K562 (cell line): ENCODE data around the gene SLC40A1. TPM values are rescaled to one million over a fixed set of nuclear protein-coding genes. Genes with fewer than 3 reads are reported as not detected.

Experiments
- ATAC-seq: fragments of 200-7000 bp; cut with Tn5 transposase; 3 replicates; pipeline ENCODE4 v1.9.1; 2020; ENCODE audit warnings: moderate library complexity
- BruUV-seq: library from RNA; stranded (reverse); fragments of 400-500 nt; replicated peaks from 2 replicates; lab custom pipeline; 2021; lab: Mats Ljungman, UMichigan
- CTCF ChIA-PET: fragments of 300-600 bp; formaldehyde crosslinking; extraction: SDS; loops from one replicate; lab custom pipeline; 2021; ENCODE audit warnings: low intra/inter-chr PET ratio; lab: Yijun Ruan, JAX
- POLR2A ChIA-PET: fragments of 300-600, 350-650 bp; sonication (Branson Sonifier 250); formaldehyde crosslinking; extraction: SDS; loops from one replicate; lab custom pipeline; 2021; ENCODE audit warnings: antibody characterized with exemption, inconsistent platforms; lab: Yijun Ruan, JAX
- DNase-seq, 4 experiments: peaks; one replicate each; pipeline versions ENCODE4 v3.0.0 to v3.0.0-alpha.2; 2011 to 2018; ENCODE audit warnings: low spot score in 3 of 4, mixed read lengths in 3 of 4; ENCODE audit errors: extremely low read depth in 1 of 4
- FAIRE-seq: peaks from 2 replicates; lab custom pipeline; 2011; peaks lifted over from hg19 to GRCh38; lab: Jason Lieb, UNC
- H2AFZ ChIP-seq: 2 replicates; pipeline ENCODE4 v1.6.0; 2011; ENCODE audit warnings: low read depth, low read length, control low read depth, inconsistent platforms
- H3K27ac ChIP-seq: fragments of 200-600 bp; 3 replicates; pipeline ENCODE4 v1.8.0; 2011; ENCODE audit warnings: low read depth, mild to moderate bottlenecking, control low read depth, inconsistent platforms, low read length, moderate library complexity, mixed read lengths; ENCODE audit errors: extremely low read depth
- H3K27me3 ChIP-seq, 2 experiments: fragments of 300-600 bp in 1 of 2; 2 replicates in 1 of 2; 3 replicates in 1 of 2; pipeline versions ENCODE4 v1.6.0 to v1.8.0; 2011; ENCODE audit warnings: inconsistent platforms in 2 of 2, low read length in 2 of 2, mild to moderate bottlenecking in 1 of 2, mixed read lengths in 1 of 2, moderate library complexity in 1 of 2; ENCODE audit not compliant: control insufficient read depth in 2 of 2, insufficient read depth in 2 of 2
- H3K36me3 ChIP-seq: fragments of 300-600 bp; 3 replicates; pipeline ENCODE4 v1.8.0; 2011; ENCODE audit warnings: mild to moderate bottlenecking, low read length, inconsistent platforms; ENCODE audit not compliant: control insufficient read depth, insufficient read depth
- H3K4me1 ChIP-seq, 2 experiments: fragments of 200-600 bp in 1 of 2; replicated peaks in 1 of 2; 2 replicates in 1 of 2; 3 replicates in 1 of 2; pipeline versions ENCODE4 v1.5.1 to v1.8.0; 2011; ENCODE audit warnings: inconsistent platforms in 2 of 2, low read length in 2 of 2, mild to moderate bottlenecking in 1 of 2, mixed read lengths in 1 of 2, moderate library complexity in 1 of 2; ENCODE audit not compliant: control insufficient read depth in 2 of 2, insufficient read depth in 2 of 2
- H3K4me2 ChIP-seq: 2 replicates; pipeline ENCODE4 v1.6.1; 2011; ENCODE audit warnings: low read length, control low read depth, inconsistent platforms, mixed read lengths; ENCODE audit not compliant: insufficient read depth
- H3K4me3 ChIP-seq: fragments of 200-600 bp; sonication (generic), shearing (Covaris generic); 2 replicates; pipeline ENCODE4 v1.5.1; 2016; ENCODE audit warnings: control low read depth, inconsistent platforms
- H3K79me2 ChIP-seq: fragments of 200-600 bp; 3 replicates; pipeline ENCODE4 v1.8.0; 2011; ENCODE audit warnings: low read length, inconsistent platforms; ENCODE audit not compliant: control insufficient read depth, insufficient read depth
- H3K9ac ChIP-seq, 2 experiments: 2 replicates each; pipeline versions ENCODE4 v1.6.0 to v1.6.1; 2011; ENCODE audit warnings: low read depth in 2 of 2, low read length in 2 of 2, control low read depth in 1 of 2, inconsistent platforms in 1 of 2, mild to moderate bottlenecking in 1 of 2, mixed read lengths in 1 of 2; ENCODE audit not compliant: insufficient read depth in 1 of 2
- H3K9me1 ChIP-seq: one replicate; pipeline ENCODE4 v1.6.0; 2011; ENCODE audit warnings: inconsistent platforms, mild to moderate bottlenecking, low read length, moderate library complexity; ENCODE audit not compliant: control insufficient read depth, insufficient read depth
- H3K9me3 ChIP-seq: replicated peaks from 2 replicates; pipeline ENCODE4 v1.5.1; 2011; ENCODE audit warnings: low read depth, low read length, inconsistent platforms; ENCODE audit not compliant: control insufficient read depth, insufficient read depth
- H4K20me1 ChIP-seq: replicated peaks from 2 replicates; pipeline ENCODE4 v1.6.1; 2011; ENCODE audit warnings: low read length, inconsistent platforms, mixed read lengths; ENCODE audit not compliant: control insufficient read depth, insufficient read depth
- CBX3 ChIP-seq, 2 experiments: IDR thresholded peaks; 1 replicate in 1 of 2; 2 replicates in 1 of 2; pipeline ENCODE4 v1.6.1; 2012; ENCODE audit warnings: inconsistent platforms in 2 of 2, low read length in 2 of 2, borderline replicate concordance in 1 of 2, control low read depth in 1 of 2
- DNMT1 ChIP-seq: fragments of 450-650 bp; IDR thresholded peaks from 2 replicates; pipeline ENCODE4 v1.6.1; 2016; ENCODE audit warnings: antibody characterized with exemption, mild to moderate bottlenecking
- EZH2 ChIP-seq: IDR thresholded peaks from 2 replicates; pipeline ENCODE4 v1.6.1; 2012; ENCODE audit warnings: low read depth, mild to moderate bottlenecking, inconsistent platforms, low read length, borderline replicate concordance
- FIP1L1 ChIP-seq: fragments of 200-400 bp; formaldehyde crosslinking; IDR thresholded peaks from 2 replicates; pipeline ENCODE4 v1.6.1; 2018; ENCODE audit warnings: mild to moderate bottlenecking, low read depth, low read length; ENCODE audit not compliant: poor library complexity, severe bottlenecking
- KDM1A ChIP-seq, 2 experiments: fragments of 450-650 bp; IDR thresholded peaks; 2 replicates each; pipeline ENCODE4 v1.6.1; 2016; ENCODE audit warnings: mild to moderate bottlenecking in 2 of 2
- LCOR ChIP-seq: sonication (generic); formaldehyde crosslinking; IDR thresholded peaks from 2 replicates; pipeline ENCODE4 v1.8.0; 2022; ENCODE audit warnings: mild to moderate bottlenecking, missing genetic modification reagents
- PHB ChIP-seq: fragments of 250-450 bp; sonication (Bioruptor Pico); IDR thresholded peaks from 2 replicates; pipeline ENCODE4 v1.5.0; 2021
- PHF8 ChIP-seq: fragments of 200-600 bp; sonication (generic); IDR thresholded peaks from 2 replicates; pipeline ENCODE4 v1.6.1; 2012; ENCODE audit warnings: mixed run types, mild to moderate bottlenecking, inconsistent platforms, low read length, moderate library complexity, borderline replicate concordance
- ZBTB1 ChIP-seq: sonication (generic); formaldehyde crosslinking; IDR thresholded peaks from 2 replicates; pipeline ENCODE4 v1.8.1; 2023; ENCODE audit warnings: missing genetic modification reagents, low read depth, mild to moderate bottlenecking, borderline replicate concordance
- ZNF124 ChIP-seq: sonication (generic); formaldehyde crosslinking; IDR thresholded peaks from 2 replicates; pipeline ENCODE4 v1.8.1; 2022; ENCODE audit warnings: missing genetic modification reagents
- WGBS: fragments of 100-300 bp; shearing (Covaris generic); methylation state at CpG from one replicate; pipeline ENCODE4 v1.1.6; 2016; ENCODE audit warnings: low coverage, mixed read lengths; ENCODE audit not compliant: insufficient coverage; ENCODE audit errors: missing lambda C conversion rate; 5-methylcytosine and 5-hydroxymethylcytosine counted together
- in situ Hi-C: fragments of 300-500 bp; cut with MboI; formaldehyde crosslinking; loops from 4 replicates; pipeline ENCODE4 v1.15.0; 2018; ENCODE audit warnings: inconsistent platforms, mixed read lengths
- intact Hi-C: fragments of 100-400 bp; cut with micrococcal nuclease; formaldehyde crosslinking; loops from 2 replicates; pipeline ENCODE4 v1.14.2; 2022
- polyA plus RNA-seq, 8 experiments: library from polyadenylated mRNA; depleted of rRNA in 4 of 8; stranded (reverse) in 5 of 8; unstranded in 3 of 8; fragments of >200 nt; fragmentation: Nextera tagmentation in 2 of 8; fragmentation: Illumina TruSeq in 1 of 8; extraction: Ambion mirVana in 2 of 8; extraction: Trizol in 1 of 8; gene quantifications; 2 replicates each; pipeline versions ENCODE4 v1.2.1 to v1.2.3, GENCODE V29; 2011 to 2014; ENCODE audit warnings: inconsistent platforms in 1 of 8, missing spikeins in 1 of 8
- total RNA-seq, 7 experiments: library from RNA; depleted of rRNA in 6 of 7; stranded (reverse); fragments of >200 nt in 6 of 7; fragmentation: Illumina TruSeq in 2 of 7; extraction: Trizol in 2 of 7; gene quantifications; 2 replicates each; pipeline versions ENCODE4 v1.2.1 to v1.2.3, GENCODE V29; 2011 to 2021; ENCODE audit warnings: low replicate concordance in 1 of 7
- TF ChIP-seq, protein P1 (sequence below): fragments of 200-800 bp; sonication (Bioruptor generic); IDR thresholded peaks from 2 replicates; pipeline ENCODE4 v1.6.1; 2016; ENCODE audit warnings: missing genetic modification characterization, missing compliant biosample characterization
- TF ChIP-seq, protein P2 (sequence below): fragments of 250-450 bp; sonication (Bioruptor Pico); IDR thresholded peaks from 2 replicates; pipeline ENCODE4 v1.9.0; 2021; ENCODE audit warnings: mild to moderate bottlenecking

SLC40A1 gene
- total and polyA plus RNA-seq, 9 of the 15 experiments (the other 6 are each of a cell fraction or from before 2014, with no cell fraction given) = 42.2 to 95.9 (median 54.9) TPM

DNA sequence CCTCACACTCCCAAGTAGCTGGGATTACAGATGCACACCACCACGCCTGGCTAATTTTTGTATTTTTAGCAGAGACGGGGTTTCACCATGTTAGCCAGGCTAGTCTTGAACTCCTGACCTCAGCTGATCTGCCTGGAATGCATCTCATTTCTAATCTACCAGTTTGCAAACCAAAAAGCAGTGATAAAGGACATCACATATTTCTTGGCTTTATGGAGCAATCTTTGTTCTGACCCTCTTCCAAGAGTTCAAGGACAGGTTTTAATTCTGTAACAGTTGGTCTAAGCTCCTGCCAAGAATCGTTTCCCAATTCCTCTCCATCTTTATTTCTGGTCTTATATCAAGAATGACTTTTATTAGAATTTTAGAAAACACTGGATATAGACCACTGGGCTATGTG, 67.7 kb downstream of the SLC40A1 start:
- peaks cover 0 to 25% of the 10 kb centered on the region in 2 experiments; a peak in 4 of 5 replicates for H3K4me1 ChIP-seq
- no peak for ATAC-seq
- WGBS = 43% methylated on average over 3 of the region's 3 CpGs
- ChIA-PET POLR2A (no interaction called here), CTCF (no interaction called here)
- no peak for DNase-seq
- H3K79me2 ChIP-seq = no peaks in the 10 kb centered on the region
- no peak overlapping the region for H3K4me2 ChIP-seq
- no peaks in the 10 kb centered on the region for H4K20me1 ChIP-seq
- intact Hi-C loops (no loop called here), in situ Hi-C loops (no loop called here)
- FAIRE-seq = no peak
- H3K9ac ChIP-seq = no peak overlapping the region
- H3K36me3 ChIP-seq = no peaks in the 10 kb centered on the region
- H3K9me1 ChIP-seq = no peaks in the 10 kb centered on the region
- H3K4me3 ChIP-seq = no peak overlapping the region
- TF ChIP-seq PHB (CRISPR knock-in tag) = no peak
- no peaks in the 10 kb centered on the region; the same call in 1 of the 2 replicates for H3K9me3 ChIP-seq
- no peak overlapping the region for H2AFZ ChIP-seq
- H3K27me3 ChIP-seq = no peaks in the 10 kb centered on the region
- no TSS peak for BruUV-seq
- H3K27ac ChIP-seq = no peak overlapping the region

GRCh38 chr2:189511960-189512319, 68.6 kb downstream of the SLC40A1 start:
- TF ChIP-seq ZBTB1 (CRISPR knock-in tag) (no peak), LCOR (CRISPR knock-in tag) (no peak), KDM1A (IDR thresholded peaks at IDR 0.05) (no peak), ZNF124 (CRISPR knock-in tag) (no peak), FIP1L1 (no peak), CBX3 (IDR thresholded peaks at IDR 0.05; ENCODE audit: borderline replicate concordance in 1 of 2, low read length in 2 of 2) (no peak), EZH2 (no peak), DNMT1 (no peak), PHF8 (no peak)
- TF ChIP-seq, protein P1, sequence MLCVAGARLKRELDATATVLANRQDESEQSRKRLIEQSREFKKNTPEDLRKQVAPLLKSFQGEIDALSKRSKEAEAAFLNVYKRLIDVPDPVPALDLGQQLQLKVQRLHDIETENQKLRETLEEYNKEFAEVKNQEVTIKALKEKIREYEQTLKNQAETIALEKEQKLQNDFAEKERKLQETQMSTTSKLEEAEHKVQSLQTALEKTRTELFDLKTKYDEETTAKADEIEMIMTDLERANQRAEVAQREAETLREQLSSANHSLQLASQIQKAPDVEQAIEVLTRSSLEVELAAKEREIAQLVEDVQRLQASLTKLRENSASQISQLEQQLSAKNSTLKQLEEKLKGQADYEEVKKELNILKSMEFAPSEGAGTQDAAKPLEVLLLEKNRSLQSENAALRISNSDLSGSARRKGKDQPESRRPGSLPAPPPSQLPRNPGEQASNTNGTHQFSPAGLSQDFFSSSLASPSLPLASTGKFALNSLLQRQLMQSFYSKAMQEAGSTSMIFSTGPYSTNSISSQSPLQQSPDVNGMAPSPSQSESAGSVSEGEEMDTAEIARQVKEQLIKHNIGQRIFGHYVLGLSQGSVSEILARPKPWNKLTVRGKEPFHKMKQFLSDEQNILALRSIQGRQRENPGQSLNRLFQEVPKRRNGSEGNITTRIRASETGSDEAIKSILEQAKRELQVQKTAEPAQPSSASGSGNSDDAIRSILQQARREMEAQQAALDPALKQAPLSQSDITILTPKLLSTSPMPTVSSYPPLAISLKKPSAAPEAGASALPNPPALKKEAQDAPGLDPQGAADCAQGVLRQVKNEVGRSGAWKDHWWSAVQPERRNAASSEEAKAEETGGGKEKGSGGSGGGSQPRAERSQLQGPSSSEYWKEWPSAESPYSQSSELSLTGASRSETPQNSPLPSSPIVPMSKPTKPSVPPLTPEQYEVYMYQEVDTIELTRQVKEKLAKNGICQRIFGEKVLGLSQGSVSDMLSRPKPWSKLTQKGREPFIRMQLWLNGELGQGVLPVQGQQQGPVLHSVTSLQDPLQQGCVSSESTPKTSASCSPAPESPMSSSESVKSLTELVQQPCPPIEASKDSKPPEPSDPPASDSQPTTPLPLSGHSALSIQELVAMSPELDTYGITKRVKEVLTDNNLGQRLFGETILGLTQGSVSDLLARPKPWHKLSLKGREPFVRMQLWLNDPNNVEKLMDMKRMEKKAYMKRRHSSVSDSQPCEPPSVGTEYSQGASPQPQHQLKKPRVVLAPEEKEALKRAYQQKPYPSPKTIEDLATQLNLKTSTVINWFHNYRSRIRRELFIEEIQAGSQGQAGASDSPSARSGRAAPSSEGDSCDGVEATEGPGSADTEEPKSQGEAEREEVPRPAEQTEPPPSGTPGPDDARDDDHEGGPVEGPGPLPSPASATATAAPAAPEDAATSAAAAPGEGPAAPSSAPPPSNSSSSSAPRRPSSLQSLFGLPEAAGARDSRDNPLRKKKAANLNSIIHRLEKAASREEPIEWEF (CRISPR knock-in tag) = no peak
- TF ChIP-seq, protein P2, sequence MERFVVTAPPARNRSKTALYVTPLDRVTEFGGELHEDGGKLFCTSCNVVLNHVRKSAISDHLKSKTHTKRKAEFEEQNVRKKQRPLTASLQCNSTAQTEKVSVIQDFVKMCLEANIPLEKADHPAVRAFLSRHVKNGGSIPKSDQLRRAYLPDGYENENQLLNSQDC (CRISPR knock-in tag) = no peak
- in situ Hi-C loops = no loop called here
- Histone ChIP-seq H3K4me3 (no peak overlapping the region), H2AFZ (no peak overlapping the region), H3K9ac (no peak overlapping the region), H3K4me1 (peaks cover 0 to 20% of the 10 kb centered on the region in 2 experiments; a peak in 3 of 5 replicates), H3K27me3 (no peaks in the 10 kb centered on the region), H3K27ac (no peak overlapping the region), H3K79me2 (no peaks in the 10 kb centered on the region), H3K36me3 (no peaks in the 10 kb centered on the region), H3K4me2 (no peak overlapping the region), H3K9me1 (no peaks in the 10 kb centered on the region), H4K20me1 (no peaks in the 10 kb centered on the region), H3K9me3 (peaks cover 2% of the 10 kb centered on the region; the same call in 1 of the 2 replicates)
- FAIRE-seq (no peak), ATAC-seq (no peak), DNase-seq (no peak)
- intact Hi-C loops = no loop called here
- CTCF ChIA-PET = no interaction called here
- POLR2A ChIA-PET = no interaction called here
- no TSS peak for BruUV-seq
